GM12872 (cell line): ENCODE results near the gene SSTR5.

Experiments
- TF ChIP-seq, protein P1 (sequence below): IDR thresholded peaks from 3 replicates; pipeline ENCODE4 v1.5.1; 2011; ENCODE audit warnings: low read depth, mild to moderate bottlenecking, low read length, moderate library complexity; ENCODE audit not compliant: insufficient read depth

Gene SSTR5

DNA sequence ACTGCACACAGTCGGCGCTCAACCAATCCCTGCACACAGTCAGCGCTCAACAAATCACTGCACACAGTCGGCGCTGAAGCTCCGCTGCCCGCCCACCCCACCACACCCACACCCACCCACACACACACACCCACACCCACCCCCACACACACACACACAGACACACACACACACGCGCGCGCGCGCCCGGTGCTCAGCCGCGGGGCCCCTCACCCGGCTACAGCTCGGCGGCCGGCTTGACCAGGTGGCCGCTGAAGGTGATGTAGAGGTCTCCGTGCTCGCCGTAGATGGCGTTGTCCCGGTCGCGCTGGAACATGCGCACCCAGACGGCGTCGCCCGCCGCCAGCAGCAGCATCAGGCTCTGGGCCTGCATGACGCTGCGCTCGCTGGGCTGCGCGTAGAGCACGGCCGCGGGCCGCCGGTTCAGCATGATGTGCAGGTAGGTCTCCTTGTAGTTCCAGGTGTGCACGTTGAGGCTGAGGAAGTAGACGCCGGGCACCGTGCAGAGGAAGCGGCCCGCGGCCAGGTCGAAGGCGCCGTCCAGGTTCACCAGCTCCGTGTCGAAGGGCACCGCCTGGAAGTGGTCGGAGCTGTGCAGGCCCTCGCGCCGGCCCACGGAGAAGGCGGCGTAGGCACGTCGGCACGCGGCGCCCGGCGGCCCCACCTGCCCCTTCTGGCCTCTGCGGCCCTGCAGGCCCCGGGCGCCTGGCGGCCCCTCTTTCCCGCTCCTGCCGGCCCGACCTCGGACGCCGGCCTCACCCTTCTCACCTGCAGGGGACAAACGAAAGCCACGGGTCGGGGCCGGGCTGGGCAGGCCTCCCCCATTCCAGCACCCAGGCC lies 21.0 kb downstream of the SSTR5 start:
- TF ChIP-seq, protein P1, sequence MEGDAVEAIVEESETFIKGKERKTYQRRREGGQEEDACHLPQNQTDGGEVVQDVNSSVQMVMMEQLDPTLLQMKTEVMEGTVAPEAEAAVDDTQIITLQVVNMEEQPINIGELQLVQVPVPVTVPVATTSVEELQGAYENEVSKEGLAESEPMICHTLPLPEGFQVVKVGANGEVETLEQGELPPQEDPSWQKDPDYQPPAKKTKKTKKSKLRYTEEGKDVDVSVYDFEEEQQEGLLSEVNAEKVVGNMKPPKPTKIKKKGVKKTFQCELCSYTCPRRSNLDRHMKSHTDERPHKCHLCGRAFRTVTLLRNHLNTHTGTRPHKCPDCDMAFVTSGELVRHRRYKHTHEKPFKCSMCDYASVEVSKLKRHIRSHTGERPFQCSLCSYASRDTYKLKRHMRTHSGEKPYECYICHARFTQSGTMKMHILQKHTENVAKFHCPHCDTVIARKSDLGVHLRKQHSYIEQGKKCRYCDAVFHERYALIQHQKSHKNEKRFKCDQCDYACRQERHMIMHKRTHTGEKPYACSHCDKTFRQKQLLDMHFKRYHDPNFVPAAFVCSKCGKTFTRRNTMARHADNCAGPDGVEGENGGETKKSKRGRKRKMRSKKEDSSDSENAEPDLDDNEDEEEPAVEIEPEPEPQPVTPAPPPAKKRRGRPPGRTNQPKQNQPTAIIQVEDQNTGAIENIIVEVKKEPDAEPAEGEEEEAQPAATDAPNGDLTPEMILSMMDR, result no peak

DNA sequence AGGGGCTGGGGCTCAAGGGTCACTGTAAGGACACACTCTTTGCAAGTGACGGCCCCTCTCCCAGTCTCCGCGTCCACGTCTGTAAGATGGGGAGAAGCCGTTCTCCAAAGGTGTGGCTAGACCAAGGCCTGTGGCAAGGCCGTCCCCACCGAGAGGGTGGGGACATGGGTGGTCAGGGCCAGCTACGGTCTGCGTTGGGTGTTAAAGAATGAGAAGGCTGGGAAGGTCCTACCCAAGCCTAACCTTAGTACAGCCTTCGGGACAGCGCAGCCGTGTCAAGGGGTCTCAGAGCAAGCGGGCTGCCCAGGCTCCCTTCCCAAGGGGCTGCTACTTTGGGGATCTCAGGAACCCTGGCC lies 21.6 kb downstream of the SSTR5 start:
- TF ChIP-seq, protein P1, result no peak

DNA sequence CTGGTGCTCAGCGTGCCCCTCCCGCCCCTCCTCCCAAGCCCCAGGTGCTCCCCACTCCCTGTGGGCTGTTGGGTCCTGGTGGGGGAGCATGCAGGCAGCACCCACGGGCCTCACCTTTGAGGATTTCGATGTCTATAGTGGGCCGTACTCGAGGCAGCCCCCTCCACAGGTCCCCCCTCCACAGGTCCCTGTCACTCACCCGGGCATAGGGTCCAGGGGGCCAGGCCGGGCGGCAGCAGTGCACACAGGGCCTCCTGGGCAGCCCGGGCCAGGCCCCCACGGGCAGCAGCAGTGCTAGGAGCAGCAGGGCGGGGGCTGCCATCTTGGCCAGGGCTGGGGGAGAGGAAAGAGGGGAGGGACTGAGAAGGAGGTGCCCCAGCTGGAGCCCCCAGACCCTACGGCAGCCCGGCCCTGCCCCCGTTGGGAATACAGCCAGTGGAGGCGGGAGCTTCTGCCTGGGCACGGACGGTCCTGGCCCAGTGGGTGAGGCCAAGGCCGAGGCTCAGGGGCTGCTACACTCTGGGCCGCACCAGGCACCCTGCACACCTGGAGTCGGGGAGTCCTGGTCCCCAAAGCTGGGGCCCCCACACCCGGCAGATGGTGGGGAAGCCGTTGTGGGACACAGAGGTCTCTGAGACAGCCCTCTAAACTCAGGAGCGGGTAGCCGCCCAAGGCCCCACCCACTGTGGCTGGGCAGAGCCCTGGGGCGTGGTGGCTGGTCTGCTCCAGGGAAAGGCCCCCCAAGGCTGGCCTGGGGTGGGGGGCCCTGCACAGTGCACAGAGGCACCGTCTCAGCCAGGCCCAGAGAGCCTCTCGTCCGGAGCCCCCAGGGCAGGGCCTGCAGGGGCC lies 22.3 kb downstream of the SSTR5 start:
- TF ChIP-seq, protein P1, result no peak

DNA sequence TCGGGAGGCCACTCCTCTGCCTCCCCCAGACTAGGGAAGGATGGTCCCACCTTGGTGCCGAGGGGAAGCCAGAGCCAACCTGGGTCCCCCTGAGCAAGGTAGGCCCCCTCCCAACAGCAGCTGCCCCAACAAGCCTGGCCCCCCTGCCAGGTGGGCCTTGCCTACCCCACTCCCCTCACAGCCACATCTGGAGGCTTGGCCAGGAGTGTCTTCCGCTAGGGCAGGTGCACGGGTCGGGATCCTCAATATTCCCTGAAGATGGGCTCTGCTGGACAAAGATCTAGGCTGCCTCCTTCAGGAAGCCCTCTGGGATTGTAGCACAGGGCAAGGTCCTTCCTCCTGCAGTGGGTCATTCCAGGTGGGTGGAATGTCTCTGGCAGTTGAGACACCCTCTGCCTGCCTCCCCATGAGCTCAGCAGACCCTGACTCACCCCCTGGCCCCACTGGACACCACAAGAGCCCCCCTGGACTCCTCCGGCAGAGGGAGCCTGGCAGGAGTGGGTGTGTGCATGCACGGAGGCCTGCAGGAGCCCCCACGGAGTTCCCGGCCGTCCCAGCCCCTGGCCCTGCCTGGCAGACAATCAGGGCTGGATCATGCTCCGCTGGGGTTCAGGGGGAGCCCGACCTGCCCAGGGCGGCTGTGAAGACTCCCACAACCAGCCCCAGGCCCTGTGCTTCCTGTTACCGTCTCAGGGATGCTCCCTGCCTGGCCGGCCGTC lies 23.1 kb downstream of the SSTR5 start:
- TF ChIP-seq, protein P1, result no peak

DNA sequence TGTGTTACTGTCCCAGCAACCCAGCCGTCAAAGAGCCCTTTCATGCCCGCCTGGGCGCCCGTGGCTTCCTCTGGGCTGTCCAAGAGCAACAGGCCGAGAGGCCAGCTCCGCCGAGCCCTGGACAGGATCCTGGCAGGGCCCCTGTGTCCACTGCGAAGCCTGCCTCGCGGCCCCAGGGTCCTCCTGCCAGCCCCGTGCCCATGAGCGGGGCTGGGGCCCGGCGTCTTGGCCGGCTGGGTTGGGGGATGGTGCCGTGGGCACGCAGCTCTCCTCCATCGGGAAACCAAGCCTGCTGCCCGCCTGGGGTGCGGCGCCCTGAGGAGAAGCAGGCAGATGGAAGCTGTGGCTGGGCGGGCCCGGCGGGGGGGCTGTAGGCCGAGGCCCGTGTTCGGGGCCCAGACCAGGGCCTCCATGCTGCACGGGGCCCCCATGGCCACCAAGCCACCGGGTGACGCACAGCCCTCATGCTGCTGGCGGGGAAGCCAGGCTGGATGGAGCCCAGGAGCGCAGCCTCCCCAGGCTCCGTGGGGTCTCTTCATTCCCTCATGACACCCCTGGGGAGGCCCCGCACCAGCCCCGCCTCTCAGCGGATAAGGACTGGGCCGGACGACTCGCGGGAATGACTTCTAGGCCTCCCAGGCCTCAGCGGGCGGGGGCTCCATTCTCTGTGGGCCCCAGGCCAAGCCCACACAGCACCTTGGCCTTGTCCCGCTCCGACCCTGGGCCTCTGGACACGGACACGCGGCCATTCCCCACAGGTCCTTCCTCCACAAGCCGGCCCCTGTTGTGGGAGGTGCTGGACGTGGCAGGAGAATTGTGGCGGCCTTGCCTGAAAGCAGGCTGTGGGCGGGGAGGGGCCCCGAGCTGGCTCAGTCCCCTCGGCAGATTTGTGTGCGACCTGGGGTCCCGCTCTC lies 23.9 kb downstream of the SSTR5 start, which contains the start of gene C1QTNF8:
C1QTNF8 (minus strand) TSS at position 76 of the 914 bp plus-strand sequence. CDS start 1,322 bp downstream, outside the sequence.
- TF ChIP-seq, protein P1, result no peak

DNA sequence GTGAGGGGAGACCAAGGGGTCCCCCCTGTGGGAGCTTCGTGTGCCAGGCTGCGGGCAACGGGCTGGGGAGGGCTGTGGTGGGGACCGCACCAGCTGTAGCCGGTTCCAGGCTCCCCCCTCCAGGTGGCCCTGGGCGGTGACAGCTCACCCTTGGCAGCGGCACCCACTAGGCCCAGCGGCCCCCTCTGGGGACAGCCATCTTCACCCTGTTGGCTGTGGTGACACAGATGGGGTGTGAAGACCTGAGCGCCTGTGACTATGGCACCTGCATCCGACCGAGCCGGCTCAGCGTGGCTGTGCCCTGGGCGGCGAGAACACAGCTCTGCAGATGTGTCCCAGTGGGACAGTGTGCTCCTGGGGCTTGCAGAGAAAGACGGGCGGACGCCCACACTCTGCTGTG lies 24.6 kb downstream of the SSTR5 start:
- TF ChIP-seq, protein P1, result no peak
